HEK293 (cell line): Measurements from ENCODE around the gene TMEM178A.

Source experiments
- CTCF ChIA-PET: fragments of 350-600 bp; formaldehyde crosslinking; extraction: SDS; loops from one replicate; lab custom pipeline; 2021; ENCODE audit warnings: antibody characterized with exemption; lab: Yijun Ruan, JAX
- POLR2A ChIA-PET: fragments of 300-600 bp; formaldehyde crosslinking; extraction: SDS; loops from one replicate; lab custom pipeline; 2020; ENCODE audit warnings: antibody characterized with exemption, inconsistent platforms; lab: Yijun Ruan, JAX
- H3K27ac ChIP-seq: fragments of 200-500 bp; sonication (Bioruptor generic); 2 replicates; pipeline ENCODE4 v1.5.1; 2014; ENCODE audit warnings: low read depth, low read length, control low read depth, inconsistent platforms; ENCODE audit errors: extremely low read depth
- H3K36me3 ChIP-seq, 2 experiments: fragments of 200-500 bp in 1 of 2; sonication (Bioruptor generic) in 1 of 2; 1 replicate in 1 of 2; 2 replicates in 1 of 2; pipeline ENCODE4 v1.5.1; 2014 to 2017; ENCODE audit warnings: inconsistent platforms in 2 of 2, low read length in 2 of 2; ENCODE audit not compliant: control insufficient read depth in 2 of 2, insufficient read depth in 1 of 2
- H3K4me1 ChIP-seq: fragments of 200-500 bp; sonication (Bioruptor generic); 2 replicates; pipeline ENCODE4 v1.5.1; 2014; ENCODE audit warnings: mild to moderate bottlenecking, low read length, inconsistent platforms; ENCODE audit not compliant: control insufficient read depth, insufficient read depth
- H3K4me3 ChIP-seq: 2 replicates; pipeline ENCODE4 v1.5.1; 2011; ENCODE audit warnings: low read depth, mild to moderate bottlenecking, control low read depth, low read length, moderate library complexity
- H3K9me3 ChIP-seq: fragments of 200-500 bp; sonication (Bioruptor generic); 2 replicates; pipeline ENCODE4 v1.5.1; 2014; ENCODE audit warnings: low read depth, low read length, inconsistent platforms; ENCODE audit not compliant: control insufficient read depth, insufficient read depth
- GLIS2 ChIP-seq: fragments of 450-650 bp; formaldehyde crosslinking; IDR thresholded peaks from 2 replicates; pipeline ENCODE4 v1.5.1; 2016; ENCODE audit warnings: missing biosample characterization, missing genetic modification characterization
- KLF1 ChIP-seq: fragments of 450-650 bp; formaldehyde crosslinking; IDR thresholded peaks from 2 replicates; pipeline ENCODE4 v1.5.1; 2016; ENCODE audit warnings: missing biosample characterization, missing genetic modification characterization
- MYNN ChIP-seq: fragments of 450-650 bp; formaldehyde crosslinking; IDR thresholded peaks from 2 replicates; pipeline ENCODE4 v1.5.1; 2016; ENCODE audit warnings: missing biosample characterization, missing genetic modification characterization, borderline replicate concordance
- ZNF10 ChIP-seq: fragments of 450-650 bp; formaldehyde crosslinking; IDR thresholded peaks from 2 replicates; pipeline ENCODE4 v1.5.1; 2017; ENCODE audit warnings: missing biosample characterization, missing genetic modification characterization
- ZNF146 ChIP-seq: fragments of 450-650 bp; formaldehyde crosslinking; IDR thresholded peaks from 2 replicates; pipeline ENCODE4 v1.5.1; 2016; ENCODE audit warnings: missing biosample characterization, missing genetic modification characterization
- ZNF16 ChIP-seq: fragments of 450-650 bp; formaldehyde crosslinking; IDR thresholded peaks from 2 replicates; pipeline ENCODE4 v1.5.1; 2016; ENCODE audit warnings: low read depth, missing biosample characterization, missing genetic modification characterization
- ZNF184 ChIP-seq: fragments of 450-650 bp; IDR thresholded peaks from 2 replicates; pipeline ENCODE4 v1.5.1; 2018; ENCODE audit warnings: missing biosample characterization, mild to moderate bottlenecking, missing genetic modification characterization
- ZNF362 ChIP-seq: fragments of 450-650 bp; formaldehyde crosslinking; IDR thresholded peaks from 2 replicates; pipeline ENCODE4 v1.5.1; 2016; ENCODE audit warnings: missing biosample characterization, missing genetic modification characterization
- ZNF426 ChIP-seq: fragments of 450-650 bp; formaldehyde crosslinking; IDR thresholded peaks from 2 replicates; pipeline ENCODE4 v1.5.1; 2017; ENCODE audit warnings: missing biosample characterization, missing genetic modification characterization, mild to moderate bottlenecking, inconsistent platforms, moderate library complexity
- ZNF549 ChIP-seq: fragments of 450-650 bp; IDR thresholded peaks from 2 replicates; pipeline ENCODE4 v1.5.1; 2018; ENCODE audit warnings: missing biosample characterization, missing genetic modification characterization, mild to moderate bottlenecking, inconsistent platforms, moderate library complexity
- ZNF561 ChIP-seq: fragments of 450-650 bp; IDR thresholded peaks from 2 replicates; pipeline ENCODE4 v1.5.1; 2018; ENCODE audit warnings: missing biosample characterization, missing genetic modification characterization, borderline replicate concordance
- ZNF629 ChIP-seq: fragments of 450-650 bp; formaldehyde crosslinking; IDR thresholded peaks from 2 replicates; pipeline ENCODE4 v1.5.1; 2017; ENCODE audit warnings: missing biosample characterization, missing genetic modification characterization
- ZNF658 ChIP-seq: fragments of 450-650 bp; formaldehyde crosslinking; IDR thresholded peaks from 2 replicates; pipeline ENCODE4; 2016; ENCODE audit warnings: missing biosample characterization, missing genetic modification characterization
- ZNF768 ChIP-seq: fragments of 450-650 bp; formaldehyde crosslinking; IDR thresholded peaks from 2 replicates; pipeline ENCODE4 v1.5.1; 2018; ENCODE audit warnings: missing biosample characterization, mild to moderate bottlenecking, missing genetic modification characterization
- TF ChIP-seq, protein P1 (sequence below): fragments of 450-650 bp; formaldehyde crosslinking; IDR thresholded peaks from 2 replicates; pipeline ENCODE4; 2016; ENCODE audit warnings: missing biosample characterization, missing genetic modification characterization
- TF ChIP-seq, protein P2 (sequence below): fragments of 450-650 bp; formaldehyde crosslinking; IDR thresholded peaks from 2 replicates; pipeline ENCODE4 v1.5.1; 2016; ENCODE audit warnings: missing biosample characterization, missing genetic modification characterization
- TF ChIP-seq, protein P3 (sequence below): fragments of 450-650 bp; formaldehyde crosslinking; IDR thresholded peaks from 2 replicates; pipeline ENCODE4 v1.5.1; 2016; ENCODE audit warnings: missing biosample characterization, missing genetic modification characterization

Gene TMEM178A

DNA sequence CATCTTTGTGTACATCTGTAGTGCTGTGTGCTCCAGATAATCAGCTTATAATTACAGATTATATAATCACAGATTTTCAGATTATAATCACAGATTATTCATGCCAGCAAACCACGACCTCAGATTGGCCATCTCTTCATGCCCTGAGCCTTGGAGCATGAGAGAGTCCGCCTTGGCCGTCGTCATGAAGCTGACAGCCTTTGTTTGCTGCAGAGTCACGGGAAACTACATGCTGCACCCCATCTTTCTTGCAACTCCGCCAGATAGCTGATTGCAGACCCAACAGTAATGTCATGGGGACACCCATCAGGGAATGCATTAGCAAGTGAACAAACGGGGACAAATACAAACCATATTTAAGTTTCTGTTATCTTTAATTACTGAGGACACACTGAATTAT is 7.3 kb downstream of the TMEM178A start (continued):
- TF ChIP-seq ZNF362 (tag by site-specific recombination), result no peak
- no peak for TF ChIP-seq ZNF10

- TF ChIP-seq MYNN (tag by site-specific recombination), result no peak
- TF ChIP-seq ZNF768 (tag by site-specific recombination), result no peak
- ChIA-PET POLR2A (no interaction called here), CTCF (interaction anchor here (0.6 to 0.7 kb wide), 2 partner anchors 12 to 164 kb away, joined by 3 read pairs; no protein-coding TSS in a partner anchor)
- Histone ChIP-seq H3K4me1 (no peaks in the 10 kb centered on the region), H3K9me3 (no peaks in the 10 kb centered on the region), H3K36me3 (no peaks in the 10 kb centered on the region), H3K4me3 (no peak overlapping the region), H3K27ac (no peak overlapping the region)
Measured at GRCh38 chr2:39676342-39676741, 10.6 kb downstream of the TMEM178A start.

GRCh38 chr2:39678170-39678569 is 12.5 kb downstream of the TMEM178A start:
- no peak overlapping the region for H3K4me3 ChIP-seq
- CTCF ChIA-PET, result no interaction called here
- H3K27ac ChIP-seq, result no peak overlapping the region
- TF ChIP-seq ZNF146 (tag by site-specific recombination) (peak; percentile 35; the same call in 1 of the 2 replicates), ZNF561 (tag by site-specific recombination) (no peak), ZNF629 (tag by site-specific recombination) (no peak)
- TF ChIP-seq, all 188 proteins: peak for 1
- H3K36me3 ChIP-seq, result no peaks in the 10 kb centered on the region
- H3K4me1 ChIP-seq, result no peaks in the 10 kb centered on the region
- POLR2A ChIA-PET, result no interaction called here
- H3K9me3 ChIP-seq, result no peaks in the 10 kb centered on the region

GRCh38 chr2:39679805-39680204 is 14.1 kb downstream of the TMEM178A start:
- no peak overlapping the region for H3K4me3 ChIP-seq
- POLR2A ChIA-PET, result no interaction called here

More at GRCh38 chr2:39679805-39680204, 14.1 kb downstream of the TMEM178A start:
- Histone ChIP-seq H3K36me3 (no peaks in the 10 kb centered on the region), H3K9me3 (no peaks in the 10 kb centered on the region), H3K4me1 (no peaks in the 10 kb centered on the region), H3K27ac (no peak overlapping the region)
- CTCF ChIA-PET, result no interaction called here
- TF ChIP-seq ZNF426 (tag by site-specific recombination) (no peak), GLIS2 (no peak), ZNF658 (tag by site-specific recombination) (no peak), ZNF16 (no peak), ZNF549 (no peak), ZNF629 (tag by site-specific recombination) (no peak), KLF1 (tag by site-specific recombination) (no peak), ZNF184 (no peak)
- TF ChIP-seq, protein P1, sequence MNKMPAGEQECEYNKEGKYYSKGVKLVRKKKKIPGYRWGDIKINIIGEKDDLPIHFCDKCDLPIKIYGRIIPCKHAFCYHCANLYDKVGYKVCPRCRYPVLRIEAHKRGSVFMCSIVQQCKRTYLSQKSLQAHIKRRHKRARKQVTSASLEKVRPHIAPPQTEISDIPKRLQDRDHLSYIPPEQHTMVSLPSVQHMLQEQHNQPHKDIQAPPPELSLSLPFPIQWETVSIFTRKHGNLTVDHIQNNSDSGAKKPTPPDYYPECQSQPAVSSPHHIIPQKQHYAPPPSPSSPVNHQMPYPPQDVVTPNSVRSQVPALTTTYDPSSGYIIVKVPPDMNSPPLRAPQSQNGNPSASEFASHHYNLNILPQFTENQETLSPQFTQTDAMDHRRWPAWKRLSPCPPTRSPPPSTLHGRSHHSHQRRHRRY (tag by site-specific recombination), result no peak
- TF ChIP-seq, protein P2, sequence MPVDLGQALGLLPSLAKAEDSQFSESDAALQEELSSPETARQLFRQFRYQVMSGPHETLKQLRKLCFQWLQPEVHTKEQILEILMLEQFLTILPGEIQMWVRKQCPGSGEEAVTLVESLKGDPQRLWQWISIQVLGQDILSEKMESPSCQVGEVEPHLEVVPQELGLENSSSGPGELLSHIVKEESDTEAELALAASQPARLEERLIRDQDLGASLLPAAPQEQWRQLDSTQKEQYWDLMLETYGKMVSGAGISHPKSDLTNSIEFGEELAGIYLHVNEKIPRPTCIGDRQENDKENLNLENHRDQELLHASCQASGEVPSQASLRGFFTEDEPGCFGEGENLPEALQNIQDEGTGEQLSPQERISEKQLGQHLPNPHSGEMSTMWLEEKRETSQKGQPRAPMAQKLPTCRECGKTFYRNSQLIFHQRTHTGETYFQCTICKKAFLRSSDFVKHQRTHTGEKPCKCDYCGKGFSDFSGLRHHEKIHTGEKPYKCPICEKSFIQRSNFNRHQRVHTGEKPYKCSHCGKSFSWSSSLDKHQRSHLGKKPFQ, result no peak
- TF ChIP-seq, protein P3, sequence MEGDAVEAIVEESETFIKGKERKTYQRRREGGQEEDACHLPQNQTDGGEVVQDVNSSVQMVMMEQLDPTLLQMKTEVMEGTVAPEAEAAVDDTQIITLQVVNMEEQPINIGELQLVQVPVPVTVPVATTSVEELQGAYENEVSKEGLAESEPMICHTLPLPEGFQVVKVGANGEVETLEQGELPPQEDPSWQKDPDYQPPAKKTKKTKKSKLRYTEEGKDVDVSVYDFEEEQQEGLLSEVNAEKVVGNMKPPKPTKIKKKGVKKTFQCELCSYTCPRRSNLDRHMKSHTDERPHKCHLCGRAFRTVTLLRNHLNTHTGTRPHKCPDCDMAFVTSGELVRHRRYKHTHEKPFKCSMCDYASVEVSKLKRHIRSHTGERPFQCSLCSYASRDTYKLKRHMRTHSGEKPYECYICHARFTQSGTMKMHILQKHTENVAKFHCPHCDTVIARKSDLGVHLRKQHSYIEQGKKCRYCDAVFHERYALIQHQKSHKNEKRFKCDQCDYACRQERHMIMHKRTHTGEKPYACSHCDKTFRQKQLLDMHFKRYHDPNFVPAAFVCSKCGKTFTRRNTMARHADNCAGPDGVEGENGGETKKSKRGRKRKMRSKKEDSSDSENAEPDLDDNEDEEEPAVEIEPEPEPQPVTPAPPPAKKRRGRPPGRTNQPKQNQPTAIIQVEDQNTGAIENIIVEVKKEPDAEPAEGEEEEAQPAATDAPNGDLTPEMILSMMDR (tag by site-specific recombination), result no peak
